ENCODE measurements around the gene TBC1D16. TPM values are rescaled to one million over a fixed set of nuclear protein-coding genes. Genes with fewer than 3 reads are reported as not detected.

The TBC1D16 gene
- total RNA-seq, 6 experiments from 2014 or later, result 5.8 to 21.0 (median 14.4) TPM

- no peaks in the 10 kb centered on the region for H3K9me3 ChIP-seq
- peak in 1 of 3 donors; percentile 42 for DNase-seq
- no peaks in the 10 kb centered on the region for H3K27me3 ChIP-seq
- H3K4me3 ChIP-seq, result no peak overlapping the region
- no peak overlapping the region for H3K27ac ChIP-seq
- WGBS (ENCODE audit: insufficient coverage, low coverage, low lambda C conversion rate, missing lambda C conversion rate), result 84% methylated on average over 13 of the region's 47 CpGs
- ATAC-seq, result no peak
- TF ChIP-seq CTCF (IDR thresholded peaks at IDR 0.05), result no peak
- no peaks in the 10 kb centered on the region for H3K36me3 ChIP-seq
- intact Hi-C loops (cut with DNase I), result loop anchor here in 1 of 2 donors (10.0 kb wide), 1 partner anchor 133 kb away; no protein-coding TSS in a partner anchor
- peaks cover 0 to 5% (median 0%) of the 10 kb centered on the region in 4 donors for H3K4me1 ChIP-seq
These were observed 57.7 kb downstream of the TBC1D16 start for GRCh38 chr17:79977708-79978547.

GRCh38 chr17:79977161-79977631 is 58.5 kb downstream of the TBC1D16 start:
- intact Hi-C loops (cut with DNase I), result loop anchor here in 1 of 2 donors (10.0 kb wide), 1 partner anchor 132 kb away; no protein-coding TSS in a partner anchor
- no peaks in the 10 kb centered on the region for H3K27me3 ChIP-seq
- peaks cover 0 to 5% (median 0%) of the 10 kb centered on the region in 4 donors for H3K4me1 ChIP-seq
- ATAC-seq (no peak), DNase-seq (peak in 1 of 3 donors; percentile 41)
- 97% methylated on average over 9 of the region's 18 CpGs for WGBS (ENCODE audit: insufficient coverage, low coverage, low lambda C conversion rate, missing lambda C conversion rate)
- H3K36me3 ChIP-seq, result peaks cover 0 to 4% (median 0%) of the 10 kb centered on the region in 4 donors
- H3K27ac ChIP-seq, result no peak overlapping the region
- TF ChIP-seq POLR2A (IDR thresholded peaks at IDR 0.05), result no peak
- no peak for TF ChIP-seq CTCF (IDR thresholded peaks at IDR 0.05)
- H3K4me3 ChIP-seq, result no peak overlapping the region
- H3K9me3 ChIP-seq, result no peaks in the 10 kb centered on the region

GRCh38 chr17:79976451-79976850 is 59.2 kb downstream of the TBC1D16 start:
- no peak overlapping the region for H3K27ac ChIP-seq
- H3K4me1 ChIP-seq, result peaks cover 0 to 5% (median 0%) of the 10 kb centered on the region in 4 donors
- intact Hi-C loops (cut with DNase I), result loop anchor here in 1 of 2 donors (10.0 kb wide), 1 partner anchor 132 kb away; no protein-coding TSS in a partner anchor
- TF ChIP-seq POLR2A (IDR thresholded peaks at IDR 0.05) (no peak), CTCF (IDR thresholded peaks at IDR 0.05) (no peak)
- no peak overlapping the region for H3K4me3 ChIP-seq
- H3K36me3 ChIP-seq, result peaks cover 0 to 4% (median 0%) of the 10 kb centered on the region in 4 donors
- no peaks in the 10 kb centered on the region for H3K9me3 ChIP-seq
- WGBS (ENCODE audit: insufficient coverage, low coverage, low lambda C conversion rate, missing lambda C conversion rate), result 78% methylated on average over 6 of the region's 14 CpGs
- H3K27me3 ChIP-seq, result no peaks in the 10 kb centered on the region
- DNase-seq (peak in 1 of 3 donors; percentile 25), ATAC-seq (no peak)

GRCh38 chr17:79975498-79976134 is 60.1 kb downstream of the TBC1D16 start:
- TF ChIP-seq POLR2A (IDR thresholded peaks at IDR 0.05), result no peak
- TF ChIP-seq CTCF (IDR thresholded peaks at IDR 0.05), result no peak
- no CpG with 5 or more reads among the region's 20 CpGs for WGBS (ENCODE audit: insufficient coverage, low coverage, low lambda C conversion rate, missing lambda C conversion rate)
- ATAC-seq, result peak; percentile 50 to 94 (median 67)
- DNase-seq, result peak in 2 of 3 donors; percentile 62 to 75
- H3K9me3 ChIP-seq, result no peaks in the 10 kb centered on the region
- H3K36me3 ChIP-seq, result peaks cover 0 to 4% (median 0%) of the 10 kb centered on the region in 4 donors
- H3K27ac ChIP-seq, result no peak overlapping the region
- H3K27me3 ChIP-seq, result no peaks in the 10 kb centered on the region
- H3K4me1 ChIP-seq, result peaks cover 0 to 5% (median 0%) of the 10 kb centered on the region in 4 donors
- intact Hi-C loops (cut with DNase I), result loop anchor here in 1 of 2 donors (10.0 kb wide), 1 partner anchor 131 kb away; no protein-coding TSS in a partner anchor
- no peak overlapping the region for H3K4me3 ChIP-seq

All from right lobe of liver (tissue), 6 donors.